RWPE1 (cell line): ENCODE results near the gene SLC25A25.

ENCODE experiments used
- CTCF ChIA-PET: fragments of 350-600 bp; sonication (Branson Sonifier 250); formaldehyde crosslinking; extraction: SDS; loops from one replicate; lab custom pipeline; 2021; lab: Yijun Ruan, JAX
- POLR2A ChIA-PET: fragments of 400-600 bp; formaldehyde crosslinking; extraction: SDS; loops from one replicate; lab custom pipeline; 2020; ENCODE audit warnings: antibody characterized with exemption; ENCODE audit not compliant: low non-redundant PET; lab: Yijun Ruan, JAX
- DNase-seq: peaks from one replicate; pipeline ENCODE4 v3.0.0; 2012; ENCODE audit warnings: low spot score
- H3K27ac ChIP-seq: fragments of 450-650 bp; 2 replicates; pipeline ENCODE4 v1.5.1; 2017
- CTCF ChIP-seq: fragments of 450-650 bp; conservative IDR thresholded peaks from 2 replicates; pipeline ENCODE4 v1.5.1; 2017; ENCODE audit warnings: low read depth, mild to moderate bottlenecking

The SLC25A25 gene

GRCh38 chr9:128114326-128115186 lies 46.5 kb downstream of the SLC25A25 start:
- DNase-seq: no peak
- no peak for TF ChIP-seq CTCF
- peak overlapping the region; percentile 9 for H3K27ac ChIP-seq
- ChIA-PET CTCF (interaction anchor here (0.6 to 6.1 kb wide), 6 partner anchors 10 to 80 kb away, joined by 3 to 55 read pairs (median 3); no protein-coding TSS in a partner anchor), POLR2A (no interaction called here)

GRCh38 chr9:128115187-128116103 lies 47.4 kb downstream of the SLC25A25 start:
- no peak overlapping the region; the same call in 1 of the 2 replicates for H3K27ac ChIP-seq
- POLR2A ChIA-PET: interaction anchor here (1.2 kb wide), 1 partner anchor 13 kb away, joined by 3 read pairs; no protein-coding TSS in a partner anchor
- no peak for TF ChIP-seq CTCF
- CTCF ChIA-PET: interaction anchor here (0.6 to 6.1 kb wide), 7 partner anchors 9 to 180 kb away, joined by 3 to 55 read pairs (median 3); partner anchors contain the start of gene BBLN
- no peak for DNase-seq

- no peak for TF ChIP-seq CTCF
- no peak for DNase-seq
- H3K27ac ChIP-seq: peak overlapping the region; percentile 12
- ChIA-PET CTCF (interaction anchor here (0.5 to 6.1 kb wide), 10 partner anchors 9 to 1366 kb away, joined by 3 to 55 read pairs (median 4); partner anchors contain the start of gene BBLN), POLR2A (interaction anchor here (1.2 kb wide), 1 partner anchor 12 kb away, joined by 3 read pairs; no protein-coding TSS in a partner anchor)
Measured at GRCh38 chr9:128116104-128117083, 48.4 kb downstream of the SLC25A25 start.

GRCh38 chr9:128117613-128118471 lies 49.8 kb downstream of the SLC25A25 start:
- peak; percentile 100 for TF ChIP-seq CTCF
- ChIA-PET CTCF (interaction anchor here (0.5 to 6.1 kb wide), 49 partner anchors 9 to 745 kb away, joined by 3 to 55 read pairs (median 4); partner anchors contain the start of genes BBLN, NAIF1, PTGES2 and SLC25A25), POLR2A (interaction anchor here (0.6 kb wide), 1 partner anchor 8 kb away, joined by 3 read pairs; no protein-coding TSS in a partner anchor)
- DNase-seq: peak; percentile 88
- H3K27ac ChIP-seq: peak overlapping the region; percentile 12

GRCh38 chr9:128118472-128118857 lies 50.4 kb downstream of the SLC25A25 start:
- CTCF ChIA-PET: interaction anchor here (0.6 to 6.1 kb wide), 16 partner anchors 9 to 394 kb away, joined by 3 to 55 read pairs (median 4); partner anchors contain the start of genes PTGES2 and ST6GALNAC6
- TF ChIP-seq CTCF: no peak
- POLR2A ChIA-PET: interaction anchor here (0.6 kb wide), 1 partner anchor 9 kb away, joined by 3 read pairs; no protein-coding TSS in a partner anchor
- H3K27ac ChIP-seq: peak overlapping the region; percentile 12; the same call in 1 of the 2 replicates
- no peak for DNase-seq
